Uterus (tissue), 4 donors: ENCODE data around the gene GRM8. TPM values are rescaled to one million over a fixed set of nuclear protein-coding genes. Genes with fewer than 3 reads are reported as not detected.

ENCODE experiments used
- DNase-seq, 2 donors: peaks; one replicate each; pipeline ENCODE4 v3.0.0-alpha.2; 2019 to 2020
- H3K27ac ChIP-seq, 2 donors: fragments of 200-600 bp; sonication (generic); 1 replicate in 1 of 2; 2 replicates in 1 of 2; pipeline ENCODE4 v1.5.1; 2016 to 2018
- H3K27me3 ChIP-seq, 2 donors: fragments of 200-600 bp; sonication (generic); one replicate each; pipeline ENCODE4 v1.5.1; 2018 to 2019; ENCODE audit warnings: control low read depth in 1 of 2
- H3K36me3 ChIP-seq, 2 donors: fragments of 200-600 bp; sonication (generic); one replicate each; pipeline ENCODE4 v1.5.1; 2019; ENCODE audit warnings: control low read depth in 1 of 2
- H3K4me1 ChIP-seq, 2 donors: fragments of 200-600 bp; sonication (generic); one replicate each; pipeline ENCODE4 v1.5.1; 2018 to 2019; ENCODE audit warnings: control low read depth in 1 of 2
- H3K4me3 ChIP-seq, 2 donors: fragments of 200-600 bp; sonication (generic); 1 replicate in 1 of 2; 2 replicates in 1 of 2; pipeline ENCODE4 v1.5.1; 2018 to 2019; ENCODE audit warnings: mild to moderate bottlenecking in 1 of 2
- H3K9me3 ChIP-seq, 2 donors: fragments of 200-600 bp; sonication (generic); one replicate each; pipeline ENCODE4 v1.5.1; 2019; ENCODE audit warnings: control low read depth in 1 of 2
- CTCF ChIP-seq, 4 experiments: fragments of 200-600 bp in 2 of 4; fragments of 450-650 bp in 2 of 4; sonication (generic) in 2 of 4; IDR thresholded peaks; one replicate each; pipeline ENCODE4 v1.5.1; 2016 to 2019; ENCODE audit warnings: antibody characterized with exemption in 4 of 4, mild to moderate bottlenecking in 2 of 4, moderate library complexity in 1 of 4
- POLR2A ChIP-seq, 2 donors: fragments of 450-650 bp; IDR thresholded peaks; one replicate each; pipeline ENCODE4 v1.6.1; 2016; ENCODE audit warnings: antibody characterized with exemption in 2 of 2, mild to moderate bottlenecking in 1 of 2, moderate library complexity in 1 of 2
- intact Hi-C: fragments of 100-400 bp; cut with DNase I; formaldehyde crosslinking; loops from one replicate; pipeline ENCODE4 v1.15.1; 2023; ENCODE audit warnings: low total_unique reads
- total RNA-seq, 4 donors: library from RNA; depleted of rRNA in 3 of 4; stranded (reverse); fragments of >200 nt in 3 of 4; gene quantifications; one replicate each; pipeline versions ENCODE4 v1.1.0 to v1.2.4, GENCODE V29; 2014 to 2023
- donor health status: DM: yes; HTN: yes; CAD: no.

Gene GRM8
- total RNA-seq, 4 donors from 2014 or later: 3.9 TPM; not detected in 3

- H3K27ac ChIP-seq: no peak overlapping the region
- H3K4me1 ChIP-seq: no peaks in the 10 kb centered on the region
- no peak overlapping the region for H3K4me3 ChIP-seq
- no peak for TF ChIP-seq CTCF (IDR thresholded peaks at IDR 0.05)
- no peaks in the 10 kb centered on the region for H3K9me3 ChIP-seq
- H3K27me3 ChIP-seq: no peaks in the 10 kb centered on the region
- no peaks in the 10 kb centered on the region for H3K36me3 ChIP-seq
- DNase-seq: no peak
- intact Hi-C loops: no loop called here
Observed at GRCh38 chr7:126443951-126444350, 808.8 kb downstream of the GRM8 start.

DNA sequence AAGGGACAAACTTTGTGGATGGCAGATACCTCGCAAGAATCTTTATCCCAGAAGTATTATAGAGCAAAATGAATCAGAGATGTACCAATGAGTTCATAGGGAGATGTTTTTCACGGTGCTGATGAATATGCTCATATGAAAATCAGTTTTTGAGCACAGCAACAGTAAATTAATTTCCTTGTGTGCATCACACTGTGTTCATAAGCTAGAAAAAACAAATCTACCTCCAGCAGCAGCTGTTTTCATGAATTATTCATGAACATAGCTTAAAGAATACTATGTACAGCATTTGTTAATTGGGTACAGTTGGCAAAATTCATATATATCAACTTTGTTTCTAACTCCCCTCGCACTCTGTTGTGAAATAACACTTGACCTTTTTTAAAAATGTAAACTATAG lies 809.8 kb downstream of the GRM8 start:
- Histone ChIP-seq H3K4me3 (no peak overlapping the region), H3K27ac (no peak overlapping the region), H3K27me3 (no peaks in the 10 kb centered on the region), H3K4me1 (no peaks in the 10 kb centered on the region), H3K36me3 (no peaks in the 10 kb centered on the region), H3K9me3 (no peaks in the 10 kb centered on the region)
- no peak for DNase-seq
- no peak for TF ChIP-seq POLR2A (IDR thresholded peaks at IDR 0.05)
- TF ChIP-seq CTCF (IDR thresholded peaks at IDR 0.05): no peak
- intact Hi-C loops: no loop called here

DNA sequence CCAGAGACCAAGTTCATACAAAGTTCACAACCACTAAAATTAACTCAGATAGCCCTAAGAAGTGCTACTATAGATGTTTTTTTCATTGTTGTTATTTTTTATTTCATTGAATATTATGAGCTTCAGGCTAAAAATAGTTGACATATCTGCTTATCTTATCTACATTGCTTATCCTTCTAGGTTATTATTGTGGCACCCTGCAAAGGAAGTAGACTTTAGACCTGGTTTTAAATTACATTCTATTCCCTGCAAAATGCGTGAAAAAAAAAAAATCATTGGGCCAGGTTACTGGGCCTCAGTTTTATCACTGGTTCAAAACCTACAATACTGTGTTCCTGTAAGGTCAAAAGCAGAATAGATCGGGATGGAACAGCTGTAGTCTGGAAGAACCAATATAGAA lies 811.0 kb downstream of the GRM8 start:
- H3K4me3 ChIP-seq: no peak overlapping the region
- TF ChIP-seq CTCF (IDR thresholded peaks at IDR 0.05): no peak
- TF ChIP-seq POLR2A (IDR thresholded peaks at IDR 0.05): no peak
- no peaks in the 10 kb centered on the region for H3K4me1 ChIP-seq
- no peak for DNase-seq
- no peaks in the 10 kb centered on the region for H3K9me3 ChIP-seq
- intact Hi-C loops: no loop called here
- no peaks in the 10 kb centered on the region for H3K36me3 ChIP-seq
- H3K27ac ChIP-seq: no peak overlapping the region
- H3K27me3 ChIP-seq: no peaks in the 10 kb centered on the region

DNA sequence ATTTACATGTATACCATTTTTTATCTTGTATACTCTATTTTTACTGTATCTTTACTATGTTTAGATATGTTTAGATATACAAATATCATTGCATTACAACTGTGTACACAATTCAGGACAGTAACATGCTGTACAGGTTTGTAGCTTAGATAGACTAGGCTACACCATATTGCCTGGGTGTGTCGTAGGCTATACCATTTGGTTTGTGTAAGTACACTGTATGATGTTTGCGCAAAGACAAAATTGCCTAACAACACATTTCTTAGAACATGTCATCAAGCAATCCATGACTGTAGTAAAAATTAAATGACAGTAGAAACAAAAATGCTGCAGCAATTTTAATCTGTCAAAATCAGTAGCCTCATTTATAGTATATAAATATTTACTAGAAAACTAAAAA lies 812.2 kb downstream of the GRM8 start:
- no peaks in the 10 kb centered on the region for H3K4me1 ChIP-seq
- H3K27me3 ChIP-seq: no peaks in the 10 kb centered on the region
- intact Hi-C loops: no loop called here
- H3K36me3 ChIP-seq: no peaks in the 10 kb centered on the region
- no peak overlapping the region for H3K4me3 ChIP-seq
- no peak for DNase-seq
- TF ChIP-seq CTCF (IDR thresholded peaks at IDR 0.05) (no peak), POLR2A (IDR thresholded peaks at IDR 0.05) (no peak)
- no peaks in the 10 kb centered on the region for H3K9me3 ChIP-seq
- no peak overlapping the region for H3K27ac ChIP-seq

DNA sequence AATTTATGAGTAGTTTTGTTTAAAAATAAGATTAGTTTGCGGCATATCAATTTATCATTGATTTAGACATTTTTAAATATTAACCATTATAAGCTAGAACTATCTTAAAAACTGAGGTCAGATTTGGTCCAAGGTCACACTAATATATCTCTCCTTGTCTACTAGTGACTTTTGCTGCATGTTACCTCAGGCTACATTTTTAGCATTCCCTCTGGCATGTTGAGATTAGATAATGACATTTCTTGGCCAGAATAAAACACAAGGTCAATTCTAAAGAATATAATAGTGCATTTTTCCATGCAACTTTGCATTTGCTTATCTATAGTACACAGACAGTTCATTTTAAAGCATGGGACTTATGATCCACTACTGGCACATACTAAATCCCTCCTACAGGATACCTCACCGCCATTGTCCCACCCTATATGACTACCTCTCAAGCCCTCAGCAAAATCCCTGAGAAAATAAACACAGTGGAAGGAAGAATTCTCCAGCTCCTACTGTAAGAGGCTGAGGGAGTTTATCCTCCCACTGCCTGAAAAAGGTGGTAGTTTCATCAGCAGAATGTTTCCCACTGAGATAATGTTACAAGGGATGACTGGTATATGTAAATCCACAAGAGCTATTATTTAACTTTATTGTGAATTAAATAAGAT lies 816.4 kb downstream of the GRM8 start:
- no peak for TF ChIP-seq CTCF (IDR thresholded peaks at IDR 0.05)
- TF ChIP-seq POLR2A (IDR thresholded peaks at IDR 0.05): no peak
- Histone ChIP-seq H3K4me3 (no peak overlapping the region), H3K4me1 (no peaks in the 10 kb centered on the region), H3K27me3 (no peaks in the 10 kb centered on the region), H3K9me3 (no peaks in the 10 kb centered on the region), H3K27ac (no peak overlapping the region), H3K36me3 (no peaks in the 10 kb centered on the region)
- intact Hi-C loops: no loop called here
- no peak for DNase-seq
